ENCODE data around the gene FAM169A.
"Not testable (repeated sequence)": the region's sequence is repeated elsewhere in the genome, so short reads cannot be mapped to it uniquely, and the experiment has no call there.

Gene FAM169A

GRCh38 chr5:74869414-74869813, 3.2 kb upstream of the FAM169A start:
- not testable (repeated sequence) for DNase-seq

- DNase-seq = no peak
Measured at GRCh38 chr5:74866596-74867162, 492 bp upstream of the FAM169A start.

GRCh38 chr5:74865256-74865803, 857 bp downstream of the FAM169A start:
- DNase-seq = no peak

- DNase-seq = no peak
Measured at GRCh38 chr5:74864823-74865222, 1.4 kb downstream of the FAM169A start.

GRCh38 chr5:74863726-74864125, 2.5 kb downstream of the FAM169A start:
- DNase-seq = no peak

GRCh38 chr5:74862221-74862620, 4.0 kb downstream of the FAM169A start:
- DNase-seq = no peak

GRCh38 chr5:74856975-74857374, 9.2 kb downstream of the FAM169A start:
- not testable (repeated sequence) for DNase-seq

GRCh38 chr5:74853256-74853655, 12.9 kb downstream of the FAM169A start:
- DNase-seq = no peak

GRCh38 chr5:74851684-74852353, 14.4 kb downstream of the FAM169A start:
- DNase-seq = peak; percentile 50

GRCh38 chr5:74850789-74851425, 15.3 kb downstream of the FAM169A start:
- DNase-seq = no peak

GRCh38 chr5:74850030-74850429, 16.2 kb downstream of the FAM169A start:
- DNase-seq = no peak

- DNase-seq = no peak
Measured at GRCh38 chr5:74848553-74849025, 17.6 kb downstream of the FAM169A start.

- DNase-seq = no peak
Measured at GRCh38 chr5:74839229-74839628, 27.0 kb downstream of the FAM169A start.

- no peak for DNase-seq
Measured at GRCh38 chr5:74838262-74838661, 27.9 kb downstream of the FAM169A start.

GRCh38 chr5:74837115-74837514, 29.1 kb downstream of the FAM169A start:
- no peak for DNase-seq

GRCh38 chr5:74833537-74834266, 32.5 kb downstream of the FAM169A start:
- no peak for DNase-seq

- DNase-seq = no peak
Measured at GRCh38 chr5:74829413-74829812, 36.8 kb downstream of the FAM169A start.

GRCh38 chr5:74822288-74822687, 43.9 kb downstream of the FAM169A start:
- no peak for DNase-seq

- DNase-seq = no peak
Measured at GRCh38 chr5:74816875-74817274, 49.3 kb downstream of the FAM169A start.

GRCh38 chr5:74810915-74811314, 55.3 kb downstream of the FAM169A start:
- DNase-seq = no peak

- DNase-seq = no peak
Measured at GRCh38 chr5:74801941-74802340, 64.2 kb downstream of the FAM169A start.

- no peak for DNase-seq
Measured at GRCh38 chr5:74801197-74801596, 65.0 kb downstream of the FAM169A start.

Measured in hematopoietic multipotent progenitor cell treated with erythropoietin and hydrocortisone succinate and interleukin-3 and kit ligand, for 6 days (in vitro differentiated cells).